Measurements from ENCODE around the gene RFX3. TPM values are rescaled to one million over a fixed set of nuclear protein-coding genes. Genes with fewer than 3 reads are reported as not detected.

RFX3 gene
- total RNA-seq, 1 experiment from 2014 or later, result 5.7 TPM

DNA sequence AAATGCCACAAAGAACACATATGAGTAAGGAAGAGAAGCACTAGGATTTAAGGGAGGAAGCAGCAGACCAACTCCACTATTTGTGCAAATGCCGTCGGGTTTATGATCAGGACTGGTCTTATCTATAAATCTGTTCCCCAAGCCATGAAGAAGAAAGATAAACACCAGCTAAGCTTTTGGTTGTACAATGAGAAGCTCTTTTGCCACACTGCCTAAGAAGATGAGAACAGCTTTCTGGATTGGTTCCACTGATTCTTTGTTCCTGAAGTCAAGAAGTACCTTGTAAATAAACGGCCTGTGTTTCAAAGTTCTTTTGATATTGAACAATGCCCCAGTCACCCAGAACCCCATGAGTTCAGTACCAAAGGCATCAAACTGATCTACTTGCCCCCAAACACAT, 93.9 kb downstream of the RFX3 start:
- POLR2A ChIA-PET, result no interaction called here
- no TSS peak for BruUV-seq (replicated peaks)
- in situ Hi-C loops (cut with HindIII; ENCODE audit: low pct_unique_long_range_greater_than_20kb, low sequenced_read_pairs), result no loop called here
- H3K36me3 ChIP-seq (ENCODE audit: control insufficient read depth, insufficient read depth, low read length), result no peaks in the 10 kb centered on the region
- CTCF ChIA-PET, result no interaction called here
- TF ChIP-seq POLR2AphosphoS5 (IDR thresholded peaks at IDR 0.05; ENCODE audit: low read depth, low read length) (no peak), TCF7L2 (IDR thresholded peaks at IDR 0.05; ENCODE audit: low read depth, low read length) (no peak), SIN3A (IDR thresholded peaks at IDR 0.05; ENCODE audit: borderline replicate concordance, insufficient read depth, low read depth, low read length) (no peak)
- TF ChIP-seq, protein P1, sequence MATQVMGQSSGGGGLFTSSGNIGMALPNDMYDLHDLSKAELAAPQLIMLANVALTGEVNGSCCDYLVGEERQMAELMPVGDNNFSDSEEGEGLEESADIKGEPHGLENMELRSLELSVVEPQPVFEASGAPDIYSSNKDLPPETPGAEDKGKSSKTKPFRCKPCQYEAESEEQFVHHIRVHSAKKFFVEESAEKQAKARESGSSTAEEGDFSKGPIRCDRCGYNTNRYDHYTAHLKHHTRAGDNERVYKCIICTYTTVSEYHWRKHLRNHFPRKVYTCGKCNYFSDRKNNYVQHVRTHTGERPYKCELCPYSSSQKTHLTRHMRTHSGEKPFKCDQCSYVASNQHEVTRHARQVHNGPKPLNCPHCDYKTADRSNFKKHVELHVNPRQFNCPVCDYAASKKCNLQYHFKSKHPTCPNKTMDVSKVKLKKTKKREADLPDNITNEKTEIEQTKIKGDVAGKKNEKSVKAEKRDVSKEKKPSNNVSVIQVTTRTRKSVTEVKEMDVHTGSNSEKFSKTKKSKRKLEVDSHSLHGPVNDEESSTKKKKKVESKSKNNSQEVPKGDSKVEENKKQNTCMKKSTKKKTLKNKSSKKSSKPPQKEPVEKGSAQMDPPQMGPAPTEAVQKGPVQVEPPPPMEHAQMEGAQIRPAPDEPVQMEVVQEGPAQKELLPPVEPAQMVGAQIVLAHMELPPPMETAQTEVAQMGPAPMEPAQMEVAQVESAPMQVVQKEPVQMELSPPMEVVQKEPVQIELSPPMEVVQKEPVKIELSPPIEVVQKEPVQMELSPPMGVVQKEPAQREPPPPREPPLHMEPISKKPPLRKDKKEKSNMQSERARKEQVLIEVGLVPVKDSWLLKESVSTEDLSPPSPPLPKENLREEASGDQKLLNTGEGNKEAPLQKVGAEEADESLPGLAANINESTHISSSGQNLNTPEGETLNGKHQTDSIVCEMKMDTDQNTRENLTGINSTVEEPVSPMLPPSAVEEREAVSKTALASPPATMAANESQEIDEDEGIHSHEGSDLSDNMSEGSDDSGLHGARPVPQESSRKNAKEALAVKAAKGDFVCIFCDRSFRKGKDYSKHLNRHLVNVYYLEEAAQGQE (IDR thresholded peaks at IDR 0.05; ENCODE audit: insufficient read depth in 1 of 2, low read depth in 2 of 2, low read length in 1 of 2), result no peak
- TF ChIP-seq, protein P2, sequence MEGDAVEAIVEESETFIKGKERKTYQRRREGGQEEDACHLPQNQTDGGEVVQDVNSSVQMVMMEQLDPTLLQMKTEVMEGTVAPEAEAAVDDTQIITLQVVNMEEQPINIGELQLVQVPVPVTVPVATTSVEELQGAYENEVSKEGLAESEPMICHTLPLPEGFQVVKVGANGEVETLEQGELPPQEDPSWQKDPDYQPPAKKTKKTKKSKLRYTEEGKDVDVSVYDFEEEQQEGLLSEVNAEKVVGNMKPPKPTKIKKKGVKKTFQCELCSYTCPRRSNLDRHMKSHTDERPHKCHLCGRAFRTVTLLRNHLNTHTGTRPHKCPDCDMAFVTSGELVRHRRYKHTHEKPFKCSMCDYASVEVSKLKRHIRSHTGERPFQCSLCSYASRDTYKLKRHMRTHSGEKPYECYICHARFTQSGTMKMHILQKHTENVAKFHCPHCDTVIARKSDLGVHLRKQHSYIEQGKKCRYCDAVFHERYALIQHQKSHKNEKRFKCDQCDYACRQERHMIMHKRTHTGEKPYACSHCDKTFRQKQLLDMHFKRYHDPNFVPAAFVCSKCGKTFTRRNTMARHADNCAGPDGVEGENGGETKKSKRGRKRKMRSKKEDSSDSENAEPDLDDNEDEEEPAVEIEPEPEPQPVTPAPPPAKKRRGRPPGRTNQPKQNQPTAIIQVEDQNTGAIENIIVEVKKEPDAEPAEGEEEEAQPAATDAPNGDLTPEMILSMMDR (IDR thresholded peaks at IDR 0.05), result no peak
- no peak overlapping the region for H3K4me3 ChIP-seq (ENCODE audit: low read depth in 2 of 2, low read length in 2 of 2)
- H3K27me3 ChIP-seq (ENCODE audit: control insufficient read depth, insufficient read depth, low read length), result no peaks in the 10 kb centered on the region
- H3K27ac ChIP-seq (ENCODE audit: low read length), result no peak overlapping the region
- no peak for DNase-seq (ENCODE audit: low read depth, low spot score)
- no peaks in the 10 kb centered on the region for H3K9me3 ChIP-seq (ENCODE audit: control insufficient read depth, insufficient read depth, low read depth, low read length)
- no peaks in the 10 kb centered on the region for H3K4me1 ChIP-seq (ENCODE audit: control insufficient read depth, insufficient read depth, low read length)
- no peak for ATAC-seq
- intact Hi-C loops (cut with micrococcal nuclease; ENCODE audit: unreplicated experiment), result no loop called here

GRCh38 chr9:3419893-3420292, 105.9 kb downstream of the RFX3 start:
- in situ Hi-C loops (cut with HindIII; ENCODE audit: low pct_unique_long_range_greater_than_20kb, low sequenced_read_pairs), result no loop called here
- CTCF ChIA-PET, result no interaction called here
- POLR2A ChIA-PET, result no interaction called here

More at GRCh38 chr9:3419893-3420292, 105.9 kb downstream of the RFX3 start:
- Histone ChIP-seq H3K27me3 (ENCODE audit: control insufficient read depth, insufficient read depth, low read length) (no peaks in the 10 kb centered on the region), H3K4me1 (ENCODE audit: control insufficient read depth, insufficient read depth, low read length) (no peaks in the 10 kb centered on the region), H3K36me3 (ENCODE audit: control insufficient read depth, insufficient read depth, low read length) (no peaks in the 10 kb centered on the region), H3K9me3 (ENCODE audit: control insufficient read depth, insufficient read depth, low read depth, low read length) (no peaks in the 10 kb centered on the region), H3K4me3 (ENCODE audit: low read depth in 2 of 2, low read length in 2 of 2) (no peak overlapping the region), H3K27ac (ENCODE audit: low read length) (no peak overlapping the region)
- DNase-seq (ENCODE audit: low read depth, low spot score) (no peak), ATAC-seq (no peak)
- TF ChIP-seq, protein P1 (IDR thresholded peaks at IDR 0.05; ENCODE audit: insufficient read depth in 1 of 2, low read depth in 2 of 2, low read length in 1 of 2), result no peak
- TF ChIP-seq, protein P2 (IDR thresholded peaks at IDR 0.05), result no peak
- no peak for TF ChIP-seq TCF7L2 (IDR thresholded peaks at IDR 0.05; ENCODE audit: low read depth, low read length)
- no TSS peak for BruUV-seq (replicated peaks)
- intact Hi-C loops (cut with micrococcal nuclease; ENCODE audit: unreplicated experiment), result no loop called here

All from Panc1 (cell line).